ENCODE data around the gene CCDC12. TPM values are rescaled to one million over a fixed set of nuclear protein-coding genes. Genes with fewer than 3 reads are reported as not detected.

The CCDC12 gene
- total RNA-seq, 1 donor from 2014 or later: 36.3 TPM

DNA sequence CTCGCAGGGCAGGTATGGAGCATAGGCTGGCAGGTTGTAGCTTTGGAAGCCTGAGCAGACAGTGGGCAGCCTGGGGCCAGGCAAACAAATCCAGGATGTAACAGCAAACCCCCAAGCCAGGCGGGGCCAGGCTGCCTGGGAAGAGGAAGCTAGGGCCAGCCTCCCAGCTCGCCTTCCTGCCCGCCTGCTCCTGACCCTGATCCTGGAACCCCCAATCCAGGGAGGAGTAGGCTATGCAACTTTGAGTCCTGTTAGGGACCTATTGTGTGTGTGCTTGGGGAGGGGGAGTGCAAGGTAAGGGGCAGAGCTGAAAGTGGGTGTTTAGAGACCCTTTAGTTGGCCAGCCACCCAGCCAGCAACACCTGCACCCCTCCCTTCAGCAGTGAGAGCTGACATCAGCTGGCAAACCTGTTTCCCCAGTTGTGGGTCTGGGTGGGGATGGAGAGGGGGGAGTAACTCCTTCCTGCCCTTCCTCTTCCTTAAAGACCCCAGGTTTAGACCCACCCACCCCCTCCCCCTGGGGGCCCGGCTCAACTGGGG lies 5.5 kb upstream of the CCDC12 start:
- H3K27ac Mint-ChIP-seq (ENCODE audit: unreplicated experiment): peak overlapping the region; percentile 86

DNA sequence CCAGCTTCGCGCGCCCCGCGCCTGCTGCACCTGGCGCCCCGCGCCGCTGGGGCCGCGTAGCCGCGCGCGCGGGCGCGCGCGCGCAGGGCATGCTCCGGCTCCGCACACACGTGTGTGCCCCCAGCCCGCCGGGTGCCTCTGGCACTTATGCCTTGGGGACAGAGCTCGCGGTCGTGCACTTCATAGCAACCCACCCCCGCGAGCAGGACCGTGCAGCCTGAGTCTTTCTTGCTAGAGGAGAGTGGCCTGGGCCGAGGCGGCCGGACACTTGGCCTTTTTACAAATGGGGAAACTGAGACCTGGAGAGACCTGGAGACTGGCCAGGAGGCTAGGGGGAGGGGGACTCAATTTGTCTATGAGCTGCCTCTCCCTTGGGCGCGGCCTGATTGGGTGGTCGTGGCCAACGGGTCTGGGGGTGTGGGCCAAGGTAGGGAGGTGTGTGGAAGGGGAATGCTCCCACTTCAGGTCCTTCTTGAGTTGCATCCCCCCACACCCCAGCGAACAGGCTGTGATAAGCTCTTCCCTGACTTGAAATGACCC lies 3.5 kb upstream of the CCDC12 start:
- TF ChIP-seq, protein P1, sequence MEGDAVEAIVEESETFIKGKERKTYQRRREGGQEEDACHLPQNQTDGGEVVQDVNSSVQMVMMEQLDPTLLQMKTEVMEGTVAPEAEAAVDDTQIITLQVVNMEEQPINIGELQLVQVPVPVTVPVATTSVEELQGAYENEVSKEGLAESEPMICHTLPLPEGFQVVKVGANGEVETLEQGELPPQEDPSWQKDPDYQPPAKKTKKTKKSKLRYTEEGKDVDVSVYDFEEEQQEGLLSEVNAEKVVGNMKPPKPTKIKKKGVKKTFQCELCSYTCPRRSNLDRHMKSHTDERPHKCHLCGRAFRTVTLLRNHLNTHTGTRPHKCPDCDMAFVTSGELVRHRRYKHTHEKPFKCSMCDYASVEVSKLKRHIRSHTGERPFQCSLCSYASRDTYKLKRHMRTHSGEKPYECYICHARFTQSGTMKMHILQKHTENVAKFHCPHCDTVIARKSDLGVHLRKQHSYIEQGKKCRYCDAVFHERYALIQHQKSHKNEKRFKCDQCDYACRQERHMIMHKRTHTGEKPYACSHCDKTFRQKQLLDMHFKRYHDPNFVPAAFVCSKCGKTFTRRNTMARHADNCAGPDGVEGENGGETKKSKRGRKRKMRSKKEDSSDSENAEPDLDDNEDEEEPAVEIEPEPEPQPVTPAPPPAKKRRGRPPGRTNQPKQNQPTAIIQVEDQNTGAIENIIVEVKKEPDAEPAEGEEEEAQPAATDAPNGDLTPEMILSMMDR (IDR thresholded peaks at IDR 0.05; ENCODE audit: unreplicated experiment): no peak
- H3K4me3 Mint-ChIP-seq (ENCODE audit: unreplicated experiment): peak overlapping the region; percentile 91
- peaks cover 23% of the 10 kb centered on the region for H3K27me3 Mint-ChIP-seq (ENCODE audit: unreplicated experiment)
- no peak overlapping the region for H3K27ac Mint-ChIP-seq (ENCODE audit: unreplicated experiment)
- DNase-seq (ENCODE audit: low spot score): no peak
- H3K9me3 Mint-ChIP-seq (ENCODE audit: unreplicated experiment): no peaks in the 10 kb centered on the region
- no peaks in the 10 kb centered on the region for H3K36me3 Mint-ChIP-seq (ENCODE audit: low read depth, unreplicated experiment)
- peaks cover 40% of the 10 kb centered on the region for H3K4me1 Mint-ChIP-seq (ENCODE audit: unreplicated experiment)

More for the DNA sequence above, 5.5 kb upstream of the CCDC12 start:
- peak; percentile 64 for DNase-seq (ENCODE audit: low spot score)
- peaks cover 43% of the 10 kb centered on the region for H3K4me1 Mint-ChIP-seq (ENCODE audit: unreplicated experiment)
- peaks cover 20% of the 10 kb centered on the region for H3K27me3 Mint-ChIP-seq (ENCODE audit: unreplicated experiment)
- no peaks in the 10 kb centered on the region for H3K36me3 Mint-ChIP-seq (ENCODE audit: low read depth, unreplicated experiment)
- TF ChIP-seq, protein P1 (IDR thresholded peaks at IDR 0.05; ENCODE audit: unreplicated experiment): no peak
- peak overlapping the region; percentile 74 for H3K4me3 Mint-ChIP-seq (ENCODE audit: unreplicated experiment)
- H3K9me3 Mint-ChIP-seq (ENCODE audit: unreplicated experiment): no peaks in the 10 kb centered on the region

DNA sequence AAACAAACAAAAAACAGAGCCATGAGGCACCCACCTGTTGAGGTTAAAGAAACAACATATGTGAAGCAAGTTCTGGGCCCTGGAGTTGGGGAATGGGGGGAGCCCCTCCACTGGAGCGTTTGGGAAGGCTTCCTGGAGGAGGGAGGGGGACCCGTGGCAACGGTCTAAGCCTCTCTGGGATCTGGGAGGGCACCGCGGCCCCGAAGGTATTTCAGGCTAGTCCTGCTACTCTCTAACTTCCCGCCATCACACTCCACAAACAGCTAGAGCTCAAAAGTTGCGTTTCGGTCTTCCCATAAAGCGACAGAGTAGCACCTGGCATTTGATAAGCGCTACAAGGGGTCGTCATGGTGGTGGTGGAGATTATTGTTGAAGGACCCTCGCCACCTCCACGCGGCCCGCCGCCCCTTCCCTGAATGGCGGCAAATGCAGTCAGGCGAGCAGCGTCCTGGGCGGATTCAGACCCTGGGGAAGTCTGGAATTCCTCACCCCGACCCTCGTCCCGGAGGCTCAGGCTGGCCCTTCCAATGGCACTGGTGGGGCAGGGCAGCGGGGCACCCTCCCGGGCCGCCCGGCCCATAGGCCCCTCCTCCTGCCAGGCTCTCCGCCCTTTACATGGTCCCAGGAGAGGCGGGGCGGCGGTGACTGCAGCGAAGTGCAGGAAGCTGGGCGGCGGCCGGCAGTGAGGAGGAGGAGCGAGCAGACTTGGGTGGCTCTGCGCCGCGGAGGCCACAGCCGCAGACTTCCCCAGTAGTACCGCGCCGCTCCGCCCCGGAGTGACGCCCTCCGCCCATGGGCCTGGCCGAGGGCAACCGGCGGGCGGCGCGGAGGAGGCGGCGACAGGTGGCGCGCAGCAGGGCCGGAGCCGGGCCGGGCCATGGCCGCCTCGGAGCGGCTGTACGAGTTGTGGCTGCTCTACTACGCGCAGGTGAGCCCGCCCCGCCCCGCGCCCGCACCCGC lies 2.7 kb upstream of the CCDC12 start, which contains the start of gene NBEAL2:
NBEAL2 (plus strand) TSS at position 682 of the 960 bp plus-strand sequence; CDS start at position 878, 196 bp downstream.
- peak; percentile 92 for DNase-seq (ENCODE audit: low spot score)
- no peaks in the 10 kb centered on the region for H3K36me3 Mint-ChIP-seq (ENCODE audit: low read depth, unreplicated experiment)
- peak within 1 kb of the TSS; percentile 91 for H3K4me3 Mint-ChIP-seq (ENCODE audit: unreplicated experiment)
- no peaks in the 10 kb centered on the region for H3K9me3 Mint-ChIP-seq (ENCODE audit: unreplicated experiment)
- TF ChIP-seq, protein P1 (IDR thresholded peaks at IDR 0.05; ENCODE audit: unreplicated experiment): no peak
- peak within 1 kb of the TSS; percentile 84 for H3K27ac Mint-ChIP-seq (ENCODE audit: unreplicated experiment)
- peaks cover 46% of the 10 kb centered on the region for H3K4me1 Mint-ChIP-seq (ENCODE audit: unreplicated experiment)
- peaks cover 21% of the 10 kb centered on the region for H3K27me3 Mint-ChIP-seq (ENCODE audit: unreplicated experiment)

DNA sequence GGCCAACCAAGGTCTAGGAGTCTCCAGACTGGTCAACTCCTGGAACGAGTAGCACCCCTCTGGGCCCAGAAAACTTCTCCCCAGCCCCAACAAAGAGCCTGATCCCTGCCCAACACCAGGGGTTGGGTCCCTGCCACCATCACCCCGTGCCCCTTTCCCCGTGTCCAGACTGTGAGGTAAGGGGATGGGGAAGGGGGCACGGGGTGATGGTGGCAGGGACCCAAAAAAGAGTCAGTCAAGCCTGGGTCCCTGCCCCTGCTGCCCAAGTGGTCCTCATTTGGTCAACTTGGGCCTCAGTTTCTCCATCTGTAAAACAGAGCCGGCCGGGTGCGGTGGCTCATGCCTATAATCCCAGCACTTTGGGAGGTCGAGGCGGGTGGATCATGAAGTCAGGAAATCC lies 1.8 kb upstream of the CCDC12 start:
- TF ChIP-seq, protein P1 (IDR thresholded peaks at IDR 0.05; ENCODE audit: unreplicated experiment): no peak
- Mint-ChIP-seq H3K4me3 (ENCODE audit: unreplicated experiment) (peak overlapping the region; percentile 90), H3K36me3 (ENCODE audit: low read depth, unreplicated experiment) (no peaks in the 10 kb centered on the region), H3K27ac (ENCODE audit: unreplicated experiment) (no peak overlapping the region), H3K27me3 (ENCODE audit: unreplicated experiment) (peaks cover 21% of the 10 kb centered on the region), H3K4me1 (ENCODE audit: unreplicated experiment) (peaks cover 46% of the 10 kb centered on the region), H3K9me3 (ENCODE audit: unreplicated experiment) (no peaks in the 10 kb centered on the region)
- DNase-seq (ENCODE audit: low spot score): no peak
